ENCODE results near the gene TBC1D28. TPM values are rescaled to one million over a fixed set of nuclear protein-coding genes. Genes with fewer than 3 reads are reported as not detected.

Gene TBC1D28
- not detected in 2 replicates for total RNA-seq

DNA sequence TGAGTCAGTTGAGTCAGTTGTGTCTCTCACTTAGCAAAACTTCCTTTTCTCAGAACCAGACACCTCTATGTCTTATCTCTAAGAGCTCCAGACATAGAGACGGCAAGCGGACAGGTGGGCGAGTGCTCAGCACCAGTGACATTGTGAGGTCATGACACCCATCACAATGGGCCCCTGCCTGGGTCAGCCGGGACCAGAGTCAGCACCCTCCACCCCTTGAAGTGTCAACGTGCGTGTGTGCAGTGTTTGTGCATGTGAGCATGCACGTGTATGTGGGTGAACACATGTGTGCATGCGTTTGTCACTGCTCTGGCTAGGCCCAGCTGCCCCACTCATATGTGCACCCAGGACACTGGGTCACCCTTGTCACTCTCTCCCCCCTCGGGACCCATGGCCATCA lies at the start of gene TBC1D28:
TBC1D28 (minus strand) TSS at position 101 of the 400 bp plus-strand sequence. CDS start 3,039 bp downstream, outside the sequence.

DNA sequence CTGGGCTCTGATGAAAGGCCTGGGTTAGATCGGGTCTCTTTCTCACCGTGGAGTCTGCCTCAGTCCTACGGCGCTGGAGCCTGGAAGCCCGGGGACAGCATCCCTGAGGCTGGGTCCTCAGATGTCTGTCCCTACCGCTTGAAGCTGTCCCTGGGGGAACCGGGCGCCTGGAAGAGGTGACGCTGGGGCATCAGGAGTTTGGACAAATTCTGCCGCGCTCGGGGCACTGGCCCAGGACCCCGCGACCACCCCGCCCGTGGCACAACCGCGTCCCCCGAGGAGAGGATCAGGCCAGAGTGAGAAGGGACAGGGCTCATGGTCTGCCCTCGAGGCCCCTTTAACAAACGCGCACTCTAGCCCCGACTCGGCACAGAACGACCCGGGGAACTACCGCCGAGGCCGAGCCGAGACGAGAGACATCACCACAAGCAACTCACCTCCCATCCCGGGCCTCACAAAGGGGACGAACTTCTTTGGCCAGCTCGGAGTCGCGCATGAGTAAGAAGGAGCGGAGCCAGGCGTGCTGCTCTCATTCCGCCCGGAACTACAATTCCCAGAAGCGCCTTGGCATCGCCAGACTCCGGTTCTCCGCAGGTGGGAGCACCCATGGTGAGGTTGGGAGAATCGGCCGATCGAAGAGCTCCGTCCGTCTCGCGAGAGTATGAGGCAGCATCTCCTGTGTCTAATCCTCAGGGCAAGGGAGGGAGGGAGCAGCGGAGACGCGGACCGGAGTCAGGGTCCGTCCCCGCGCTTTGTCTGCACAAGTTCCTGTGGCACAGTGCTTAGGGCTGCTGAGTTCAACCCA lies 37.8 kb upstream of the TBC1D28 start, which contains the start of gene FOXO3B:
FOXO3B (minus strand) TSS at position 548 of the 805 bp plus-strand sequence. CDS start 663 bp downstream, outside the sequence.

Other genes with a start within 250 kb of the TBC1D28 start
- gene LGALS9C, start 167.6 kb downstream of the TBC1D28 start, total RNA-seq, result not detected in 2 replicates
- 4.9 and 14.9 TPM in 2 replicates for gene FOXO3B, start 37.9 kb upstream of the TBC1D28 start, total RNA-seq
- gene FBXW10, start 99.7 kb upstream of the TBC1D28 start, total RNA-seq, result not detected in 2 replicates
- gene TVP23B, start 136.8 kb upstream of the TBC1D28 start, total RNA-seq, result 28.1 and 31.3 TPM in 2 replicates
- gene PRPSAP2, start 213.7 kb upstream of the TBC1D28 start, total RNA-seq, result 22.0 and 29.6 TPM in 2 replicates

All from epithelial cell of alveolus of lung (primary cell).